ENCODE results near the gene GPX5. TPM values are rescaled to one million over a fixed set of nuclear protein-coding genes. Genes with fewer than 3 reads are reported as not detected.
A peak's percentile ranks its signal among the peaks of the same experiment; 100 is the strongest.

The GPX5 gene
- total RNA-seq, 4 donors from 2014 or later = not detected

- no peak for TF ChIP-seq CTCF (IDR thresholded peaks at IDR 0.05 in 4 of 5, conservative IDR thresholded peaks at IDR 0.05 in 1 of 5)
- no peak for TF ChIP-seq POLR2A (IDR thresholded peaks at IDR 0.05)
- in situ Hi-C loops (cut with MboI; ENCODE audit: low sequenced_read_pairs in 4 of 4) (no loop called here), intact Hi-C loops (cut with DNase I; ENCODE audit: low total_unique reads) (no loop called here)
- Histone ChIP-seq H3K27me3 (peaks cover 7 to 25% (median 18%) of the 10 kb centered on the region in 3 donors), H3K9me3 (no peaks in the 10 kb centered on the region), H3K4me3 (peak overlapping the region in 2 of 4 donors; percentile 20 to 34), H3K4me1 (no peaks in the 10 kb centered on the region), H3K36me3 (no peaks in the 10 kb centered on the region), H3K27ac (peak overlapping the region in 1 of 4 donors; percentile 37)
- DNase-seq = no peak
- no peak for ATAC-seq
Measured at GRCh38 chr6:28490205-28490890, 35.3 kb upstream of the GPX5 start.

- DNase-seq = no peak
- Histone ChIP-seq H3K27ac (no peak overlapping the region), H3K27me3 (peaks cover 7 to 25% (median 18%) of the 10 kb centered on the region in 3 donors), H3K4me1 (no peaks in the 10 kb centered on the region), H3K4me3 (no peak overlapping the region), H3K36me3 (no peaks in the 10 kb centered on the region), H3K9me3 (no peaks in the 10 kb centered on the region)
- TF ChIP-seq CTCF (IDR thresholded peaks at IDR 0.05 in 4 of 5, conservative IDR thresholded peaks at IDR 0.05 in 1 of 5) (no peak), POLR2A (IDR thresholded peaks at IDR 0.05) (no peak)
- intact Hi-C loops (cut with DNase I; ENCODE audit: low total_unique reads) (no loop called here), in situ Hi-C loops (cut with MboI; ENCODE audit: low sequenced_read_pairs in 4 of 4) (no loop called here)
- no peak for ATAC-seq
Measured at GRCh38 chr6:28491984-28492317, 33.7 kb upstream of the GPX5 start.

- no peak for DNase-seq
- no peaks in the 10 kb centered on the region for H3K9me3 ChIP-seq
- TF ChIP-seq POLR2A (IDR thresholded peaks at IDR 0.05) (no peak), CTCF (IDR thresholded peaks at IDR 0.05 in 4 of 5, conservative IDR thresholded peaks at IDR 0.05 in 1 of 5) (no peak)
- peaks cover 0 to 4% (median 4%) of the 10 kb centered on the region in 3 donors for H3K27me3 ChIP-seq
- no peak overlapping the region for H3K27ac ChIP-seq
- H3K4me3 ChIP-seq = no peak overlapping the region
- no peaks in the 10 kb centered on the region for H3K36me3 ChIP-seq
- no peak for ATAC-seq
- intact Hi-C loops (cut with DNase I; ENCODE audit: low total_unique reads) (no loop called here), in situ Hi-C loops (cut with MboI; ENCODE audit: low sequenced_read_pairs in 4 of 4) (no loop called here)
- H3K4me1 ChIP-seq = no peaks in the 10 kb centered on the region
Measured at GRCh38 chr6:28496099-28496779, 29.4 kb upstream of the GPX5 start.

- Histone ChIP-seq H3K4me3 (no peak overlapping the region), H3K36me3 (no peaks in the 10 kb centered on the region), H3K27ac (no peak overlapping the region), H3K9me3 (no peaks in the 10 kb centered on the region), H3K4me1 (no peaks in the 10 kb centered on the region), H3K27me3 (no peaks in the 10 kb centered on the region)
- no peak for TF ChIP-seq CTCF (IDR thresholded peaks at IDR 0.05 in 4 of 5, conservative IDR thresholded peaks at IDR 0.05 in 1 of 5)
- no peak for TF ChIP-seq POLR2A (IDR thresholded peaks at IDR 0.05)
- in situ Hi-C loops (cut with MboI; ENCODE audit: low sequenced_read_pairs in 4 of 4) (no loop called here), intact Hi-C loops (cut with DNase I; ENCODE audit: low total_unique reads) (no loop called here)
- DNase-seq (no peak), ATAC-seq (no peak)
Measured at GRCh38 chr6:28497306-28497705, 28.4 kb upstream of the GPX5 start.
